Tibial nerve (tissue), 4 donors: Measurements from ENCODE around the gene GPN2. TPM values are rescaled to one million over a fixed set of nuclear protein-coding genes. Genes with fewer than 3 reads are reported as not detected.
A peak's percentile ranks its signal among the peaks of the same experiment; 100 is the strongest.

ENCODE experiments used
- DNase-seq, 2 donors: peaks; one replicate each; pipeline ENCODE4 v3.0.0-alpha.2; 2019; ENCODE audit warnings: low spot score in 2 of 2
- H3K27ac ChIP-seq, 4 donors: fragments of 200-600 bp; sonication (generic) in 3 of 4; one replicate each; pipeline ENCODE4 v1.5.1; 2017 to 2019; ENCODE audit warnings: mild to moderate bottlenecking in 1 of 4
- H3K27me3 ChIP-seq, 2 donors: fragments of 200-600 bp; sonication (generic) in 1 of 2; one replicate each; pipeline versions ENCODE4 v1.5.1 to v1.6.0; 2017 to 2019
- H3K36me3 ChIP-seq, 3 donors: fragments of 200-600 bp; sonication (generic); one replicate each; pipeline ENCODE4 v1.5.1; 2018 to 2019
- H3K4me1 ChIP-seq, 4 donors: fragments of 200-600 bp; sonication (generic) in 3 of 4; one replicate each; pipeline ENCODE4 v1.5.1; 2017 to 2019
- H3K4me3 ChIP-seq, 4 donors: fragments of 200-600 bp; sonication (generic) in 3 of 4; one replicate each; pipeline ENCODE4 v1.5.1; 2017 to 2019; ENCODE audit warnings: mild to moderate bottlenecking in 1 of 4, moderate library complexity in 1 of 4
- H3K9me3 ChIP-seq, 4 donors: fragments of 200-600 bp; sonication (generic) in 3 of 4; one replicate each; pipeline ENCODE4 v1.5.1; 2017 to 2019
- EP300 ChIP-seq, 2 donors: sonication (generic); formaldehyde crosslinking; IDR thresholded peaks; one replicate each; pipeline ENCODE4 v1.6.1; 2017; ENCODE audit warnings: antibody characterized with exemption in 2 of 2, mild to moderate bottlenecking in 1 of 2
- POLR2A ChIP-seq, 2 donors: fragments of 450-650 bp; IDR thresholded peaks; one replicate each; pipeline ENCODE4 v1.6.1; 2017; ENCODE audit warnings: antibody characterized with exemption in 2 of 2, mild to moderate bottlenecking in 2 of 2, moderate library complexity in 2 of 2
- WGBS, 2 donors: methylation state at CpG; one replicate each; pipeline ENCODE4 v1.1.5; 2018; 5-methylcytosine and 5-hydroxymethylcytosine counted together
- total RNA-seq, 4 donors: library from RNA; depleted of rRNA; stranded (reverse); fragments of >200 nt; gene quantifications; one replicate each; pipeline ENCODE4 v1.1.0, GENCODE V29; 2016
- TF ChIP-seq, protein P1 (sequence below), 5 experiments: fragments of 200-600 bp in 3 of 5; fragments of 450-650 bp in 2 of 5; sonication (generic) in 3 of 5; IDR thresholded peaks; one replicate each; pipeline ENCODE4 v1.5.1; 2016 to 2019; ENCODE audit warnings: antibody characterized with exemption in 5 of 5, mild to moderate bottlenecking in 3 of 5, moderate library complexity in 2 of 5

The GPN2 gene
- total RNA-seq, 4 donors from 2014 or later, result 7.9 to 14.7 (median 13.8) TPM

DNA sequence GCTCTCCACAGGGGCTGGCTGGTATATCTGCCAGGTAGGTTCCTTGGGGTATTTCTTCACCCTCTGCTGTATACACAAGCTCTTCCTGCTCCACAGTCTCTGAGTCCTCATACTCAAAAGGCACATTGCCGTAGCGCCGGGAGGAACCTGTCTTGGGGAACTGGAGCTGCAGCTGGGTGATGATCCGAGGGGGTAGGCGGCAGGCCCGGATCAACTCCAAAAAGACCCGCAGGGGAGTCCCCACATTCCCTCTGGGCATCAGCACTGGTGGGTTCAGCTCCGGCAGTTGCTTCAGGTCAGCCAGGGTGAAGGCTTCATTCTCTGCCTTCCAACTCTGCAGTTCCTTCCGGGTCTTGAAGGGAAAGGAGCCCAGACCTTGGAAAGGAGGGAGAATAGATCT, 7.3 kb upstream of the GPN2 start:
- no peaks in the 10 kb centered on the region for H3K9me3 ChIP-seq
- TF ChIP-seq, protein P1, sequence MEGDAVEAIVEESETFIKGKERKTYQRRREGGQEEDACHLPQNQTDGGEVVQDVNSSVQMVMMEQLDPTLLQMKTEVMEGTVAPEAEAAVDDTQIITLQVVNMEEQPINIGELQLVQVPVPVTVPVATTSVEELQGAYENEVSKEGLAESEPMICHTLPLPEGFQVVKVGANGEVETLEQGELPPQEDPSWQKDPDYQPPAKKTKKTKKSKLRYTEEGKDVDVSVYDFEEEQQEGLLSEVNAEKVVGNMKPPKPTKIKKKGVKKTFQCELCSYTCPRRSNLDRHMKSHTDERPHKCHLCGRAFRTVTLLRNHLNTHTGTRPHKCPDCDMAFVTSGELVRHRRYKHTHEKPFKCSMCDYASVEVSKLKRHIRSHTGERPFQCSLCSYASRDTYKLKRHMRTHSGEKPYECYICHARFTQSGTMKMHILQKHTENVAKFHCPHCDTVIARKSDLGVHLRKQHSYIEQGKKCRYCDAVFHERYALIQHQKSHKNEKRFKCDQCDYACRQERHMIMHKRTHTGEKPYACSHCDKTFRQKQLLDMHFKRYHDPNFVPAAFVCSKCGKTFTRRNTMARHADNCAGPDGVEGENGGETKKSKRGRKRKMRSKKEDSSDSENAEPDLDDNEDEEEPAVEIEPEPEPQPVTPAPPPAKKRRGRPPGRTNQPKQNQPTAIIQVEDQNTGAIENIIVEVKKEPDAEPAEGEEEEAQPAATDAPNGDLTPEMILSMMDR (IDR thresholded peaks at IDR 0.05), result no peak
- TF ChIP-seq POLR2A (IDR thresholded peaks at IDR 0.05), result no peak
- peaks cover 4 to 34% (median 7%) of the 10 kb centered on the region in 4 donors for H3K4me1 ChIP-seq
- H3K36me3 ChIP-seq, result peaks cover 4 to 60% (median 19%) of the 10 kb centered on the region in 3 donors
- WGBS, 2 donors, result 89 to 91% methylated on average over 8 of the region's 9 CpGs
- DNase-seq, result no peak
- no peak overlapping the region for H3K27ac ChIP-seq
- no peaks in the 10 kb centered on the region for H3K27me3 ChIP-seq
- no peak overlapping the region for H3K4me3 ChIP-seq

DNA sequence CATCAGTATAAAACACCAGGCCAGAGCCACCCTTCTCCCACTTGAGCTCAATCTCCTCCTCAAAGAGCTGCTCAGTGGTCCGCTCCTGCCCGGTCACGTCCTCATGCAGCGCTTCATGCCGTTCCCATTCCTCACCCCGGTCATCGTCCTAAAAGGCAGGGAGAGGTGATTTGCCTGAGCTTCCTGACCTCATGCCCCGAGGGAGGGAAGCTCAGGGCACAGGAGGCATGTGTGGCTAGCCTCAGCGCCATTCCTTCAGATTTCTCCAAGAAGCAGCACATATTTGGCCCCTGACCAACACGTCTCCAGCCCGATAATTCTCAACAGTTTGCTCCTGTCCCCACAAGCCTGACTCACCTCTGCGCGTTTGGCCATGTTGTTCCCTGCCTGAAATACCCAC, 4.2 kb upstream of the GPN2 start:
- peaks cover 3 to 35% (median 11%) of the 10 kb centered on the region in 4 donors for H3K4me1 ChIP-seq
- no peak for TF ChIP-seq POLR2A (IDR thresholded peaks at IDR 0.05)
- TF ChIP-seq, protein P1 (IDR thresholded peaks at IDR 0.05), result no peak
- no peak for TF ChIP-seq EP300 (IDR thresholded peaks at IDR 0.05)
- H3K27me3 ChIP-seq, result no peaks in the 10 kb centered on the region
- no peak overlapping the region for H3K27ac ChIP-seq
- H3K4me3 ChIP-seq, result no peak overlapping the region
- H3K36me3 ChIP-seq, result peaks cover 7 to 70% (median 24%) of the 10 kb centered on the region in 3 donors
- no peaks in the 10 kb centered on the region for H3K9me3 ChIP-seq
- DNase-seq, result no peak
- 88 to 89% methylated on average over 13 of the region's 13 CpGs for WGBS, 2 donors

DNA sequence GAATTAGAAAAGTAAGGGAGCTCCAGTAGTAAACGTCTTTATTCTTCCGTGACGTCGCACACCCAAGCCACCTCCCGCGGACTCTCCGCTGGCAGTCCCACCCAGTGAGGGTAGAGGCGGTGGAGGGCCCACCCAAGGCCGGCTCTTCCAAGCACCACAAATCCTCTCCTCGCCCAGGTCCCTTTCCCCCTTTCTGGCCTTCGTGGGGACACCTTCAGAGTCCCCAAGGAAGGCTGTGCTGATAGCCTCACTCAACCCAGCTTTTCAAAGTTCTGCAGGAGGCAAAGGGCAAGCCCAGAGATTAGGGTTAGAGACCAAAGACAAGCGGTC, 349 bp upstream of the GPN2 start:
- peak overlapping the region; percentile 75 to 97 (median 81) for H3K4me3 ChIP-seq
- DNase-seq, result peak in 1 of 2 donors; percentile 5
- peaks cover 5 to 28% (median 17%) of the 10 kb centered on the region in 4 donors for H3K4me1 ChIP-seq
- peaks cover 4 to 77% (median 32%) of the 10 kb centered on the region in 3 donors for H3K36me3 ChIP-seq
- H3K27ac ChIP-seq, result peak overlapping the region; percentile 85 to 97 (median 92)
- H3K27me3 ChIP-seq, result no peaks in the 10 kb centered on the region
- WGBS, 2 donors, result 0 to 3% methylated on average over 12 of the region's 12 CpGs
- H3K9me3 ChIP-seq, result no peaks in the 10 kb centered on the region
- TF ChIP-seq EP300 (IDR thresholded peaks at IDR 0.05), result no peak
- TF ChIP-seq POLR2A (IDR thresholded peaks at IDR 0.05), result no peak
- TF ChIP-seq, protein P1 (IDR thresholded peaks at IDR 0.05), result no peak

DNA sequence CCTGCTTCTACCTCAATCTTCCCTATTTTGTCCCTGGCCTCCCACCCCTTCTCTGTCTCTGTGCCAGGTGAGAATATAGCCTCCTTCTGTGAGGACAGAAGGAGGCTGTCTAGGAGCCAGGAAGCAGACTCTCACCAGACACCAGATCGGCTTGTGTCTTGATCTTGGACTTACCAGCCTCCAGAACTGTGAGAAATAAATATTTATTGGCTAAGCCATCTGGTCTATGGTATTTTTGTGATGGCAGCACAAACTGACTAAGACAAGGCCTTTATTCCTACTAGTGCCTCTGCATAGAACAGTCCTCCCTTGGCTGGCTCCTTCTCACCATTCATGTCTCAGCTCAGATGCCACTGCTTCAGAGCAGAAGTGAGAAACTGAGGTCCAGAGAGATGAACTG, 1.9 kb downstream of the GPN2 start:
- DNase-seq, result no peak
- 92 to 94% methylated on average over 1 of the region's 1 CpG for WGBS, 2 donors
- TF ChIP-seq EP300 (IDR thresholded peaks at IDR 0.05), result no peak
- TF ChIP-seq, protein P1 (IDR thresholded peaks at IDR 0.05), result no peak
- TF ChIP-seq POLR2A (IDR thresholded peaks at IDR 0.05), result no peak

DNA sequence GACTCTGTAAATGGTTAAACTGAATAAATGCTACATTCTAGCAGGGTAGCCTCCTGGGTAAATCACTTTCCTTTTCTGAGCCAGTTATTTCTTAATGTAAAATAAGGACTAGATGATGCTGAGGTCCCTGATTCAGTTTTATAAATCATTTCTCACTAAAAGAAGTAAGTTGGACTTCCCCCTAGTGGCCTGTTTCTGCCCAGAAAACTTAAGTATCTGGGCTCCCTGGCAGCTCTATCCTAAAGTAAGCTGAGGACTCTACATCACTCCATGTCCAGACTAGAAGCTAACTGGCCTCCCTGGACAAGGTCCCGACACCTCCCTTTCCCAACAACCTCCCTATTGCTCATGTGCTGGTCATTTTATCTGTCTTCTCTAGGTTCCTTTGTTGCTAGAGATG, 3.0 kb downstream of the GPN2 start:
- H3K4me3 ChIP-seq, result no peak overlapping the region
- H3K4me1 ChIP-seq, result peaks cover 5 to 28% (median 17%) of the 10 kb centered on the region in 4 donors
- no peak overlapping the region for H3K27ac ChIP-seq
- DNase-seq, result no peak
- H3K9me3 ChIP-seq, result no peaks in the 10 kb centered on the region
- TF ChIP-seq POLR2A (IDR thresholded peaks at IDR 0.05) (no peak), EP300 (IDR thresholded peaks at IDR 0.05) (no peak)
- TF ChIP-seq, protein P1 (IDR thresholded peaks at IDR 0.05), result no peak
- H3K27me3 ChIP-seq, result no peaks in the 10 kb centered on the region
- 78 to 81% methylated on average over 1 of the region's 1 CpG for WGBS, 2 donors
- peaks cover 8 to 77% (median 32%) of the 10 kb centered on the region in 3 donors for H3K36me3 ChIP-seq

More for the DNA sequence above, 1.9 kb downstream of the GPN2 start:
- Histone ChIP-seq H3K9me3 (no peaks in the 10 kb centered on the region), H3K4me3 (no peak overlapping the region), H3K27ac (no peak overlapping the region), H3K36me3 (peaks cover 10 to 77% (median 39%) of the 10 kb centered on the region in 3 donors), H3K4me1 (peaks cover 5 to 28% (median 17%) of the 10 kb centered on the region in 4 donors), H3K27me3 (no peaks in the 10 kb centered on the region)
